Esophagus squamous epithelium (tissue), 5 donors: ENCODE data around the gene GPR132. TPM values are rescaled to one million over a fixed set of nuclear protein-coding genes. Genes with fewer than 3 reads are reported as not detected.

Experiments
- DNase-seq: peaks from one replicate; lab custom pipeline; 2025; lab: John Stamatoyannopoulos, UW
- H3K27ac ChIP-seq, 4 donors: fragments of 200-600 bp; sonication (generic); one replicate each; pipeline ENCODE4 v1.5.1; 2016 to 2019; ENCODE audit warnings: mild to moderate bottlenecking in 1 of 4
- H3K27me3 ChIP-seq, 4 donors: fragments of 200-600 bp; sonication (generic); 1 replicate in 3 of 4; 2 replicates in 1 of 4; pipeline versions ENCODE4 v1.5.1 to v1.6.0; 2017 to 2021; ENCODE audit warnings: antibody characterized with exemption in 1 of 4
- H3K36me3 ChIP-seq, 3 donors: fragments of 200-600 bp; sonication (generic); one replicate each; pipeline ENCODE4 v1.5.1; 2016 to 2019
- H3K4me1 ChIP-seq, 3 donors: fragments of 200-600 bp; sonication (generic); one replicate each; pipeline ENCODE4 v1.5.1; 2017 to 2019
- H3K4me3 ChIP-seq, 4 donors: fragments of 200-600 bp; sonication (generic); 1 replicate in 3 of 4; 2 replicates in 1 of 4; pipeline ENCODE4 v1.5.1; 2016 to 2019; ENCODE audit warnings: mild to moderate bottlenecking in 2 of 4, moderate library complexity in 1 of 4
- H3K9me3 ChIP-seq, 3 donors: fragments of 200-600 bp; sonication (generic); one replicate each; pipeline ENCODE4 v1.5.1; 2016 to 2019
- POLR2A ChIP-seq, 4 donors: fragments of 450-650 bp; IDR thresholded peaks; one replicate each; pipeline ENCODE4 v1.6.1; 2017; ENCODE audit warnings: antibody characterized with exemption in 4 of 4, mild to moderate bottlenecking in 4 of 4, moderate library complexity in 3 of 4
- WGBS, 2 donors: methylation state at CpG; one replicate each; pipeline ENCODE4 v1.1.5; 2018; 5-methylcytosine and 5-hydroxymethylcytosine counted together
- intact Hi-C: fragments of 100-400 bp; cut with DNase I; formaldehyde crosslinking; loops from one replicate; pipeline ENCODE4 v1.15.0; 2022
- total RNA-seq, 4 donors: library from RNA; depleted of rRNA; stranded (reverse); fragments of >200 nt; gene quantifications; one replicate each; pipeline ENCODE4 v1.1.0, GENCODE V29; 2016
- TF ChIP-seq, protein P1 (sequence below), 6 experiments: fragments of 450-650 bp in 4 of 6; fragments of 200-600 bp in 2 of 6; sonication (generic) in 2 of 6; IDR thresholded peaks; one replicate each; pipeline ENCODE4 v1.5.1; 2016 to 2019; ENCODE audit warnings: antibody characterized with exemption in 6 of 6, mild to moderate bottlenecking in 4 of 6, moderate library complexity in 4 of 6
- donor health status: DM: yes; HTN: yes; CAD: no.

GPR132 gene
- total RNA-seq, 4 donors from 2014 or later: 0.79 to 5.0 (median 1.6) TPM

DNA sequence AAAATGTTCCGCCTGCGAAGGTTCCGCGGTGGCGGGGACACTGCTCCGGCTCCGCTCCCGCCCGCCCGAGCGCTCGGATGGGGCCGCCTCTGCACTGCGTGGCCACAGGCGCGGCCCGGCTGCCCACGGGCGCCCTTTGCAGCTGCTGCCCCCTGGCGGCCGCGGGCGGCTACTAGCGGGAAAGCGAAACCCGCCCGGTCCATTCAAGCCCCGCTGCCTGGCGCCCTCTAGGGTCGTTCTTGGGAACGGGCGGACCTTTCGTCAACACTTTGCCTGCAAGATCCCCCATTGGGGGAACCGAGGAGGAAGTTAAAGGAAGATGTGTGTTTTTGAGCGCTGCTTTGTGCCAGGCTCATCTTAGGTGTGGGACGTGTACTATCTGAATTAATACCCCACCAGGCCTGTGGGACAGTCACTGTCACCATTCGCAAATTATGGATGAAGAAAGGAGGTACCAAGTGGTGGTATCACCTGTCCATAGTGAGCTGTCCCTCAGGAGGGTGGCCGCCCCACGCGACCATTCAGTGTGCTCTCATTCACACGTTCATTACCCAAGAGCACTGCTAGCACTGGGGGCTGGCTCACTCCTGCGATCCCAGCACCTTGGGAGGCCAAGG lies 19.4 kb downstream of the GPR132 start:
- no peak overlapping the region for H3K27ac ChIP-seq
- TF ChIP-seq, protein P1, sequence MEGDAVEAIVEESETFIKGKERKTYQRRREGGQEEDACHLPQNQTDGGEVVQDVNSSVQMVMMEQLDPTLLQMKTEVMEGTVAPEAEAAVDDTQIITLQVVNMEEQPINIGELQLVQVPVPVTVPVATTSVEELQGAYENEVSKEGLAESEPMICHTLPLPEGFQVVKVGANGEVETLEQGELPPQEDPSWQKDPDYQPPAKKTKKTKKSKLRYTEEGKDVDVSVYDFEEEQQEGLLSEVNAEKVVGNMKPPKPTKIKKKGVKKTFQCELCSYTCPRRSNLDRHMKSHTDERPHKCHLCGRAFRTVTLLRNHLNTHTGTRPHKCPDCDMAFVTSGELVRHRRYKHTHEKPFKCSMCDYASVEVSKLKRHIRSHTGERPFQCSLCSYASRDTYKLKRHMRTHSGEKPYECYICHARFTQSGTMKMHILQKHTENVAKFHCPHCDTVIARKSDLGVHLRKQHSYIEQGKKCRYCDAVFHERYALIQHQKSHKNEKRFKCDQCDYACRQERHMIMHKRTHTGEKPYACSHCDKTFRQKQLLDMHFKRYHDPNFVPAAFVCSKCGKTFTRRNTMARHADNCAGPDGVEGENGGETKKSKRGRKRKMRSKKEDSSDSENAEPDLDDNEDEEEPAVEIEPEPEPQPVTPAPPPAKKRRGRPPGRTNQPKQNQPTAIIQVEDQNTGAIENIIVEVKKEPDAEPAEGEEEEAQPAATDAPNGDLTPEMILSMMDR (IDR thresholded peaks at IDR 0.05): peak; percentile 100
- TF ChIP-seq POLR2A (IDR thresholded peaks at IDR 0.05): no peak
- peaks cover 0 to 54% (median 4%) of the 10 kb centered on the region in 3 donors for H3K4me1 ChIP-seq
- 5 to 60% methylated on average over 1 to 23 of the region's 42 CpGs for WGBS, 2 donors
- H3K9me3 ChIP-seq: no peaks in the 10 kb centered on the region
- H3K4me3 ChIP-seq: peak overlapping the region in 1 of 4 donors; percentile 19
- DNase-seq: peak; percentile 56
- peaks cover 0 to 9% (median 0%) of the 10 kb centered on the region in 4 donors for H3K27me3 ChIP-seq
- no peaks in the 10 kb centered on the region for H3K36me3 ChIP-seq
- intact Hi-C loops: loop anchor here (2.0 to 5.0 kb wide), 2 partner anchors 69 to 149 kb away; no protein-coding TSS in a partner anchor

DNA sequence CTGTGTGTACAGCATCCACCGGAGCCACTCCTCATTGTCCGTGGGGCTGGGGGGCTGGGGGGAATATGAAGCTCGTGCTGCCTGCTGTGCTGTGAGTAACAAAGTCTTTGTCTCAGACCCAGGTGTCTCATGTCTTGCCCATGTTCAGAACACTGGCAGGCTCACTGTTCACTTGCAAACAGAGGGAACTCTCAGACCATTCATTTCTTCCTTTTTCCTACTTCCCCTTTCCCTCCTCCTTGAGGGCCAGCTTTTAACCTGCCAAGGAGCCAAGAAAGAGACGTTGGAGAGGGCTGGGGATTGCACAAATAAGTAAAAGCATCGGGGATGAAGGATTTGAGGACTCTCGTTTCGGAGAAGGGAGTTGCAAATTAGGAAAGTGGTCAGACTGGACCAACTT lies 21.6 kb downstream of the GPR132 start:
- Histone ChIP-seq H3K27me3 (peaks cover 0 to 9% (median 0%) of the 10 kb centered on the region in 4 donors), H3K4me1 (peaks cover 0 to 45% (median 0%) of the 10 kb centered on the region in 3 donors), H3K27ac (no peak overlapping the region), H3K36me3 (no peaks in the 10 kb centered on the region), H3K9me3 (no peaks in the 10 kb centered on the region), H3K4me3 (no peak overlapping the region)
- intact Hi-C loops: no loop called here
- TF ChIP-seq POLR2A (IDR thresholded peaks at IDR 0.05): no peak
- TF ChIP-seq, protein P1 (IDR thresholded peaks at IDR 0.05): no peak
- 58 to 72% methylated on average over 6 to 7 of the region's 7 CpGs for WGBS, 2 donors
- no peak for DNase-seq

DNA sequence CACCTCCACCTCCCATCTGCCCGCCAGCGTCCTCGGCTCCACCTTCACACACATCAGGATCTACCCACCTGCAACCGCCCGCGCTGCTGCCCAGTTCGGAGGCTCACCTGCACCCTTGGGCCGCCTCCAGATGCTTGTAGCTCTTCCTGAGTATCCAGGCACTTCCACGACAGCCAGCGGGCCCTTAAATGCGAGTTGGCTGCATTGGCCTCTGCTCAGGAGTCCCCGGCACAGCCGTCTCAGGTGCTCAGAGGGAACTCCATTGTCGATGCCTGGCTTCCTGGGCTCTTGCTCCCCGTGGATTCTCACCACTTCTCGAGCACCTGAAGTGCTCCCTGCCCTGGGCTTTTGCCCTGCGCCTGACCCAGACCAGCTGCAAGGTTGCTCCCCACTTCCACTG lies 22.4 kb downstream of the GPR132 start:
- no peak for TF ChIP-seq POLR2A (IDR thresholded peaks at IDR 0.05)
- TF ChIP-seq, protein P1 (IDR thresholded peaks at IDR 0.05): no peak
- intact Hi-C loops: no loop called here

DNA sequence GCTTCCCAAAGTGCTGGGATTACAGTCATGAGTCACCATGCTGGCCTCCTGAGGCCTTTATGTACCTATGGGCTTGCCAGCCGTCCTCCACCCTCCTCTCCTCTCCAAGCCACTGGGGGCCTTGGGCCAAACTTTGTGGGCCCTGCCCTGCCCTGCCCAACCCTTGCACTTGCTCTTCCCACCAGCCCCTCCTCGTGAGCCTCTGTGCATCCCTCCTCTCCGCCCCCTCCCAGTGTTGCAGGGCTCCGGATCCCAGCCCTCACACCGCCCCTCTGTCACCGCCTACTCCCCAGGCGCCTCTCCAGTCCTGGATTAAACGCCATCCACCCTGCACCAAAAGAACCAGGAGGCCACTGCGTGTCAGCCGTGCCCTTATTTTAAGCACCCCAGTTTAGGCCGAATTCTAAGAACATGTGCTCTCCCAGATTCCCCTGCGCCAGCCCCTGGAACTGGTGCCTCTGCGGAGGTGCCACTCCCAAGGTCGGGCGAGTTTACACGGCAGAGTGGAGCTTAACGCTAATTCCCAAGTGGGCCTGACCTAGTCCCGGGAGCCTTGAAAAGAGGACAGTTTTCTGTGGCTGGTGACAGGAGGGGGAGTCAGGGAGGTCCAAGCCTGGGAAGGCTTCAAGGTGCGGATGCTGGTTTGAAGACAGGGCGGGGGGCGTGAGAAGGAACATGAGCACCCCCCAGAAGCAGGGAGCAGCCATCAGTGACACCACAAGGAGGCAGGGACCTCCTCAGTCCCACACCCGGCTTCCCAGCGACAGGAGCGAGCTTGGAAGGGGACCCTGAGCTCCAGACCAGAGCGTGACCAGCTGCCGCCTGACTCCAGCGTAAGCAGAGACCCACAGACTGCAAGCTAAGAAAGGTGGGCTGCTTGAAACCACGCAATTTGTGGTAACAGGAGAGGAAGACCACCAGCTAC lies 23.1 kb downstream of the GPR132 start:
- TF ChIP-seq POLR2A (IDR thresholded peaks at IDR 0.05): no peak
- TF ChIP-seq, protein P1 (IDR thresholded peaks at IDR 0.05): no peak
- Histone ChIP-seq H3K36me3 (no peaks in the 10 kb centered on the region), H3K27ac (peak overlapping the region; percentile 38 to 83 (median 58)), H3K27me3 (no peaks in the 10 kb centered on the region), H3K9me3 (no peaks in the 10 kb centered on the region), H3K4me3 (no peak overlapping the region), H3K4me1 (peaks cover 0 to 45% (median 0%) of the 10 kb centered on the region in 3 donors)
- no peak for DNase-seq
- intact Hi-C loops: no loop called here
- 65 to 73% methylated on average over 15 to 20 of the region's 28 CpGs for WGBS, 2 donors

More for the DNA sequence above, 22.4 kb downstream of the GPR132 start:
- peaks cover 0 to 7% (median 0%) of the 10 kb centered on the region in 4 donors for H3K27me3 ChIP-seq
- WGBS, 2 donors: 81 to 94% methylated on average over 12 to 13 of the region's 17 CpGs
- H3K4me3 ChIP-seq: no peak overlapping the region
- H3K9me3 ChIP-seq: no peaks in the 10 kb centered on the region
- peaks cover 0 to 45% (median 0%) of the 10 kb centered on the region in 3 donors for H3K4me1 ChIP-seq
- no peaks in the 10 kb centered on the region for H3K36me3 ChIP-seq
- DNase-seq: no peak
- peak overlapping the region in 1 of 4 donors; percentile 83 for H3K27ac ChIP-seq
